Mesodermal cell (in vitro differentiated cells): Measurements from ENCODE around the gene DCTN1.

Source experiments
- H3K27ac ChIP-seq: 2 replicates; pipeline ENCODE4 v1.7.0; 2013; ENCODE audit warnings: mild to moderate bottlenecking, low read depth, low read length, moderate library complexity; ENCODE audit not compliant: severe bottlenecking
- H3K36me3 ChIP-seq: 2 replicates; pipeline ENCODE4 v1.7.1; 2013; ENCODE audit warnings: mild to moderate bottlenecking, low read length, moderate library complexity; ENCODE audit not compliant: control insufficient read depth, insufficient read depth
- H3K4me1 ChIP-seq: one replicate; pipeline ENCODE4 v1.7.1; 2013; ENCODE audit warnings: mild to moderate bottlenecking, low read length; ENCODE audit not compliant: insufficient read depth, control insufficient read depth, poor library complexity, severe bottlenecking
- H3K4me3 ChIP-seq: 2 replicates; pipeline ENCODE4 v1.7.0; 2013; ENCODE audit warnings: low read length, control low read depth, mild to moderate bottlenecking; ENCODE audit not compliant: insufficient read depth, poor library complexity, severe bottlenecking; ENCODE audit errors: extremely low read depth
- H3K9me3 ChIP-seq: 2 replicates; pipeline ENCODE4 v1.7.1; 2013; ENCODE audit warnings: mild to moderate bottlenecking, low read length, moderate library complexity; ENCODE audit not compliant: control insufficient read depth
- WGBS, 2 experiments: methylation state at CpG; one replicate each; pipeline ENCODE4 v1.1.5; 2013; ENCODE audit warnings: missing lambda C conversion rate in 2 of 2; ENCODE audit not compliant: insufficient coverage in 2 of 2; 5-methylcytosine and 5-hydroxymethylcytosine counted together

DCTN1 gene

DNA sequence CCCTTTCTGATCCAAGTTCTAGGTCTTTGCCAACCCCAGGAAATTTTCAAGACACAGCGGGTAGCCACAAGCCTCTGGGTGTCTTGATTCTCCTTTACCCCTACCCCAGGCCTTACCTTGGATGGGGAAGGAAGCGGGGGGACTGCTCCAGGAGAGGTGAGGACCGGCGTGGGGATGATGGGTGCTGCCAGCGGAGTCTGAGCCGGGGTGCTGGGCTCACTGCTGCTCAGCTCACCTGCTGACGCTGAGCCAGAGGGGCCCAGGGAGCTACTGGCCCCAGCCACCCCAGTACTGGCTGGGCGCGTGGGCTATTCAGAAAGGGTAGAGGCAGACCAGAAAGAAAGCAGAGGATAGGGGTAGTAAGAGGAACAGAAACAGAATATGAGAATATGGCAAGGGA is 8.7 kb downstream of the DCTN1 start:
- WGBS, 2 experiments: 97 to 100% methylated on average over 4 to 8 of the region's 9 CpGs
- Histone ChIP-seq H3K27ac (no peak overlapping the region), H3K4me1 (peaks cover 17% of the 10 kb centered on the region), H3K36me3 (peaks cover 81% of the 10 kb centered on the region), H3K4me3 (no peak overlapping the region), H3K9me3 (no peaks in the 10 kb centered on the region)

DNA sequence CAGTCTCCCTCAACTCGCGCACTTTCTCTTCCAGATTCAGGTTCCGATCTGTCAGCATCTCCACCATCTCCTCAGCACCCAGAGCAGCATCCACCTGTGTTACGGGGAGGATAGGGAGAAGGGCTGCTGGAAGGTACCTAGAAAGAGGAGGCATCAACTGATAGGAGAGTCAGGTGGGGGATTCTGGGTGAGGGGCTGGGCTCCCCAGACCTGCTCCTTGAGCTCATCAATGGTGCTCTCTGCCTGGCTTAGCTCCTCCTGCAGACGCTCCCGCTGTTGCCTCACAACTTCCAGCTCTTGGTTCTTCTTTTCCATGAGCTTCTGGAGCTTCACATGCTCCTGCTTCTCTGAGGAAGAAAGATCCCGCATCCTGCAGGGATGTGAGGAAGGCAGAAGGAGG is 10.1 kb downstream of the DCTN1 start:
- Histone ChIP-seq H3K36me3 (peaks cover 82% of the 10 kb centered on the region), H3K4me3 (no peak overlapping the region), H3K27ac (no peak overlapping the region), H3K4me1 (peaks cover 11% of the 10 kb centered on the region), H3K9me3 (no peaks in the 10 kb centered on the region)
- 96 to 100% methylated on average over 2 to 3 of the region's 7 CpGs for WGBS, 2 experiments

DNA sequence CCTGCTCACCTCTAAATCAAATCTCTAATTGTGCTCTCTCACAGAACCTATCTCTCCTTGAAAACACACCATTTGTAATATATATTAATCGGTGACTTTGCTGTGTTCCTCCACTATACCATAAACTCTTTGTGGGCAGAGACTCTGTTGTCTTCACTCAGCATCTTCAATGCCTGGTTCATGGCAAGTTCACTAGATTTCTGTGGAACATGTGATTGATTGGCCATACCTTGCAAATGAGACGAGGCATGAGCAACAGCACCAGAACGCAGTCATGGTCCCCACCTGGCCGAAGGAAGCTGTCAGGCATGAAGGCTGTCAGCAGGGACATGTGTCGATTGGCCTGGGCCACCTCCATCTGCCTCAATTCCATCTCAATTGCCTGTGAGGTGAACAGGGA is 11.6 kb downstream of the DCTN1 start:
- WGBS, 2 experiments: 94 to 95% methylated on average over 3 to 4 of the region's 5 CpGs
- peaks cover 92% of the 10 kb centered on the region for H3K36me3 ChIP-seq
- no peak overlapping the region for H3K4me3 ChIP-seq
- no peaks in the 10 kb centered on the region for H3K4me1 ChIP-seq
- H3K9me3 ChIP-seq: no peaks in the 10 kb centered on the region
- H3K27ac ChIP-seq: no peak overlapping the region

DNA sequence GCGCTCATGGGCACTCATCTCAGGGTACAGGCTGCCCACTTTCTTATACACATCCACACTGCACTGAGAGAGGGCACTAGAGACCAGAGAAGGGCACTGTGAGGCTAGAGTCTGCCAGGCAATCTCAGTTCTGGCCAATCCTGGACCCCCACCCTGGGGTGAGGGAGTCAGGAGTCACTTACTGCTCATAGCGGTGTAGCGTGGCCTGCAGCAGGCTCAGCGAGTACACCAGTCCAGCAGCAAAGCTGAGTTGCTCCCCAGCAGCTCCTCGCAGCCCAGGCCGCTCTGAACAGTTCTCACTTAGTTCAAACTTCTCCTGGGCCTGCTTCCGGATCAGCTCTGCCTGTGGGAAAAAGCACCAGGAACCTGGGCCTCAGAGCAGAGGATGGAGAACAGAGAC is 12.3 kb downstream of the DCTN1 start:
- H3K9me3 ChIP-seq: no peaks in the 10 kb centered on the region
- no peak overlapping the region for H3K27ac ChIP-seq
- no peaks in the 10 kb centered on the region for H3K4me1 ChIP-seq
- peaks cover 100% of the 10 kb centered on the region for H3K36me3 ChIP-seq
- 94 to 95% methylated on average over 6 of the region's 7 CpGs for WGBS, 2 experiments
- H3K4me3 ChIP-seq: no peak overlapping the region

DNA sequence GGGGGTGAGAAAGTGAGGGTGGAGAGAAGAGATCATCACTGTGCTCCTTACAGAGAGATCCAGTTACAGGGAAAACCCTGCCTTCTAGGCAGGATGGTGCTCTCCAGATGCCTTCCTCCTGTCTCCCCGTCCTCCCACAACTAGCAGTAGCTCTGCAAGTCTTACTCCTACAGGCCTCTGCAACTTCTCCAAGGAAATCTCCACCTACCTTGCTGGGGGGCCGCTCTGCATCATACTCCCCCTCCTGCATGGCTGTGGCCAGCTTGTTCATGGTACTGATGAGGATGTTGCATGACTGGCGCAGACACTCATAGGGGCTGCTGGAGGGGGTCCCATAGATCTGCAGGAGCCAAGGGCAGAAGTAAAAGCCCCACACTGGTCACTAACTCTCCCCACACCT is 14.1 kb downstream of the DCTN1 start:
- WGBS, 2 experiments: 90 to 100% methylated on average over 1 to 3 of the region's 3 CpGs
- Histone ChIP-seq H3K9me3 (no peaks in the 10 kb centered on the region), H3K36me3 (peaks cover 100% of the 10 kb centered on the region), H3K4me3 (no peak overlapping the region), H3K27ac (no peak overlapping the region), H3K4me1 (no peaks in the 10 kb centered on the region)

DNA sequence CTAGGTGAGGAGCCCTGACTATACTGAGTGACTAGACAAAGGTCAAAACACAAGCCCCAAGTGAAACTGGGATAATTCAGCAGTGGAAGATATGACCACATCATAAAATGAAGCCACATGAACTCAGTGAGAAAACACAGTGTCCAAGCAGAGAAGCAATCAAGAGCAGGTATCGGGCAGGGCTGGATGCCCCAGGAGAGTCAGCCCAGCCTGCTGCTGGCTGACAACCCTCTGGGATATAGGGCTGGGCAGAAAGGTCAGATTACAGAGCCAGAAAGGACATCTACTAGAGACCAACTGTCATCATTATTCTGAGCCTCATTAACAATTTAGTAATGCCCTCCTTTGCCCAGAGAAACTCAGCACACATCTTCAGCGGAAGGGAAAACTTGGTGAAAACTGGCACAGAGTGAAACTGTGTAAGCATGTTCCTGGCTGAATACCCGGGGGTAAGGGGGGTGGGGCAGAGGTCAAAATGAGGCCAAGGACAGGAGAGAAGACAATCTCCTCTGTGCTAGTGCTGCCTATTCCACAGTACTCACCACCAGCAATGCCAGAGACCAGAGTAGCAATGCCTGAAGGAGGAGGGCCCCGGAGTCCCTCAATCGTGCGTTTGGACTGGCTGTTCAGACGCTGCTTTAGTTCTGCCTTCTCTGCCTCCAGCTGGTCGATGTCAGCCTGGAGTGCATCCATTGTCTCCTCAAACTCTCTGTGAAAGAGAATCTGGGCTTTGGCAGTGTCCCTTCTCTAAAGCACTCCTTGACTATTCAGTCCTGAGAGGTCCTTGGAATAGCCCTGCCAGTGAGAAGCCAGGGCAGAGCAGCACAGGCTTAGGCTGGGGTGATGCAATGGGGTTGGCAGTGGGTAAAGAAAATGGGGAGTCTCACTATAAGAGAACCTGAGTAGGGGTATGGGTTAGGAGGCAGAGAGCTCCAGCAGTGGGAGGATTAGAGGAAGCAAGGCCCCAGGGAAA is 15.3 kb downstream of the DCTN1 start:
- no peaks in the 10 kb centered on the region for H3K4me1 ChIP-seq
- no peaks in the 10 kb centered on the region for H3K9me3 ChIP-seq
- no peak overlapping the region for H3K27ac ChIP-seq
- H3K36me3 ChIP-seq: peaks cover 100% of the 10 kb centered on the region
- H3K4me3 ChIP-seq: no peak overlapping the region
- 82 to 94% methylated on average over 5 to 6 of the region's 8 CpGs for WGBS, 2 experiments

DNA sequence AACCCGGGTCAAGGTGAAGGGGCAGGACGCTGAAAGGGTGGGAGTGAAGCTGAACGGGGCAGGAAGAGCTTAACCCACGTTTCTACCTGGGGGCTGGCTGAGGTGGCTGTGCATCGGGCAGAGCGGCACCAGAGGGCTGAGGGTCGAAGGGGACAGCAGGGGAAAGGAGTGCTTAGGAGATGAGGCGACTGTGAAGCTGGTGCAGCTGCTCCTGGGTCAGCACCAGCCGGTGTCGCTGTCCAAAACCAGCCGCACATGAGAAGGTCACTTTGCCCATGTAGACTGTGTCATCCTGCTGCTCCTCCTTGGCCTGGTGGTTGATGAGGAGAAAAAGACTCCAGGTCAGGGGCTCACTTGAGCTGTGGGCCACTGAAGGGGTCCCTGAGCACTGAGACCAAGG is 18.8 kb downstream of the DCTN1 start:
- no peaks in the 10 kb centered on the region for H3K4me1 ChIP-seq
- 92 to 93% methylated on average over 11 of the region's 11 CpGs for WGBS, 2 experiments
- H3K9me3 ChIP-seq: no peaks in the 10 kb centered on the region
- no peak overlapping the region for H3K4me3 ChIP-seq
- no peak overlapping the region for H3K27ac ChIP-seq
- peaks cover 93% of the 10 kb centered on the region for H3K36me3 ChIP-seq

DNA sequence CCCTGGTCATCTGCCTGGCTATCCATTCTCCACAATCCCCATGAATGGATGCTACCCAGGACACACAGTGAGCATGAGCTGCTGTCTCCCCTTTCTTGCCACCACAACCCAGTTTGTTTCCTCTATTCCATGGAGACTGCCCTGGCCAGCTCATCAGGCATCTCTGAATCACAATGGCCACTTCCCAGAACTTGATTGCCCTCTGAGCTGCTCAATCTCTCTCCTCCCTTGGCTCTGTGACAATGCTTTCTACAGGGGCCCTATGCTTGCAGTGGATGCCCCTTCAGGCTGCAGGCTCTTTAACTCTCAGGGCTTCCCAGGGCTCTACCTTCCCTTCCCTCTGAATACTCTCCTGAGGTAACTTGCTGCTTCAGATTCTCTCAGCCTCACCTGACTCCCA is 22.5 kb downstream of the DCTN1 start:
- no peaks in the 10 kb centered on the region for H3K9me3 ChIP-seq
- H3K4me1 ChIP-seq: no peaks in the 10 kb centered on the region
- no peak overlapping the region for H3K27ac ChIP-seq
- peaks cover 74% of the 10 kb centered on the region for H3K36me3 ChIP-seq
- H3K4me3 ChIP-seq: no peak overlapping the region

DNA sequence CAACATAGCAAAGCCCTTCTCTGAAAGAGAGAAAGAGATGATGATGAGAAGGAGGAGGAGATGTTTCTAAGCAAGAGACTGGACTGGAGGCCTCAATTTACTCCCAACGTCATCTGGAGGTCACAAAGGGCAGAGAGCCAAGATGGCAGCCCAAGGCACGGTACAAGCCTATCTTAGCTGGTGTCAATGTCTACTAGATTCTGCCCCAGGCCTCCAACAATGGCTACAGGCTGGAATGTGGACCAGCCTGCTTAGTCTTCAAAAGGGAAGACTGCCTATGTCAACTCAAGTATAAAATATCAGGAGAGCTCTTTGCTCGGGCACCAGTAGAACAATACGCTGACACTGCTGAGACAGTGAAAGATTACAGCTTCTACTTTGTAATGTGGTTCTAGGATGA is 30.2 kb downstream of the DCTN1 start:
- WGBS, 2 experiments: 94 to 97% methylated on average over 3 to 4 of the region's 4 CpGs
- no peak overlapping the region for H3K4me3 ChIP-seq

DNA sequence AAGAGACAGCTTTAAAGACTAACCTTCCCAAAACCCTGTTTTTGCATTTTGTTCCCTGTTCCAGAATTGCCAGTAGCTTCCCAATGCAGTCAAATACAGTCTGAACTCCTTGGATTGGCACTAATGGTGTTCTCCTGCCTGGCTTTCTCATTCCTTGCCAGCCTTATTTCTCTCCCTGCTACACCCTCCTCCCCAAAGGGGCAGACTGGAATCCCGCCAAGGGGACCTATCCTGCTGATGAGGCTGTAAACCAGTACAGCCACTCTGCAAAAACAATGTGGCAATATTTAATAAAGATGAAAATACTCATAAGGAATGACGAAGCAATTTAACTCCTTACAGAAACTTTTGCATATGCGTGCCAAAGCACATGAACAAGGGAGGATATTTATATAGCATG is 32.4 kb downstream of the DCTN1 start:
- no peak overlapping the region for H3K4me3 ChIP-seq
- WGBS, 2 experiments: 80% methylated on average over 1 of the region's 3 CpGs; no CpG with 5 or more reads in 1 of the 2 experiments
- H3K9me3 ChIP-seq: no peaks in the 10 kb centered on the region
- H3K36me3 ChIP-seq: no peaks in the 10 kb centered on the region
- H3K4me1 ChIP-seq: no peaks in the 10 kb centered on the region
- no peak overlapping the region for H3K27ac ChIP-seq

More for the DNA sequence above, 30.2 kb downstream of the DCTN1 start:
- no peaks in the 10 kb centered on the region for H3K9me3 ChIP-seq
- H3K4me1 ChIP-seq: no peaks in the 10 kb centered on the region
- peaks cover 12% of the 10 kb centered on the region for H3K36me3 ChIP-seq
- no peak overlapping the region for H3K27ac ChIP-seq

DNA sequence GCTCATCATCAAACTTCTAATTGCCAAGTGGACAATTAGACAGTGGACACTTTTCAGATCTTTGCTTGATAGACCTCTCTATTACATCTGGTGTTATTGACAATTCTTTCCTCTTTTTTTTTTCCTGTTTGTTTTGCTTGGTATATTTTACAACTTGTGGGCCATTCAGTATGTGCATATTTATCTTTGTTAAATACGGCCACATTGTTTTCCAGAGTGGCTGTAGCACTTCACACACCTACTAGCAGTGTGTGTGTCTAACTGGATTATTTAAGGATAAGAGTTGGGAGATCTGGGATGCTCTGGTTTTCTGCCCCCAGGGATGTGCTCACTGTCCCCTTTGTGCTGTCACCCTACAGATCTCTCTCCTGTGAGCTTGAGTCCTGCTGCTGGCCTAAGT is 32.8 kb downstream of the DCTN1 start:
- Histone ChIP-seq H3K27ac (no peak overlapping the region), H3K4me1 (no peaks in the 10 kb centered on the region), H3K4me3 (no peak overlapping the region)

More for the DNA sequence above, 32.8 kb downstream of the DCTN1 start:
- WGBS, 2 experiments: no CpG with 5 or more reads among the region's 1 CpG
- Histone ChIP-seq H3K9me3 (no peaks in the 10 kb centered on the region), H3K36me3 (no peaks in the 10 kb centered on the region)
